NCI-H2107 treated with DMSO at 0.1 percent for 48 hours (cell line): ENCODE measurements around the gene SORCS2.

Source experiments
- DNase-seq: peaks from one replicate; lab custom pipeline; 2025; ENCODE audit not compliant: unreplicated experiment; lab: John Stamatoyannopoulos, UW

Gene SORCS2

GRCh38 chr4:7775396-7775795 is 583.1 kb downstream of the SORCS2 start:
- DNase-seq: no peak

- DNase-seq: no peak
Measured at GRCh38 chr4:7777017-7777710, 584.8 kb downstream of the SORCS2 start.

- DNase-seq: no peak
Measured at GRCh38 chr4:7777871-7778509, 585.7 kb downstream of the SORCS2 start.

GRCh38 chr4:7778510-7779431 is 586.4 kb downstream of the SORCS2 start:
- DNase-seq: no peak

- DNase-seq: no peak
Measured at GRCh38 chr4:7779432-7779768, 587.1 kb downstream of the SORCS2 start.

GRCh38 chr4:7780751-7781348 is 588.5 kb downstream of the SORCS2 start:
- no peak for DNase-seq

- DNase-seq: no peak
Measured at GRCh38 chr4:7781366-7781765, 589.0 kb downstream of the SORCS2 start.

- no peak for DNase-seq
Measured at GRCh38 chr4:7781993-7782392, 589.7 kb downstream of the SORCS2 start.

GRCh38 chr4:7782783-7783182 is 590.4 kb downstream of the SORCS2 start:
- no peak for DNase-seq

GRCh38 chr4:7783541-7783940 is 591.2 kb downstream of the SORCS2 start:
- no peak for DNase-seq

- DNase-seq: no peak
Measured at GRCh38 chr4:7784131-7784870, 592.0 kb downstream of the SORCS2 start.

GRCh38 chr4:7785017-7785416 is 592.7 kb downstream of the SORCS2 start:
- DNase-seq: no peak

- DNase-seq: no peak
Measured at GRCh38 chr4:7786040-7786439, 593.7 kb downstream of the SORCS2 start.

- DNase-seq: no peak
Measured at GRCh38 chr4:7786517-7786916, 594.2 kb downstream of the SORCS2 start.

GRCh38 chr4:7787067-7787466 is 594.7 kb downstream of the SORCS2 start:
- no peak for DNase-seq

- DNase-seq: no peak
Measured at GRCh38 chr4:7787681-7788141, 595.4 kb downstream of the SORCS2 start.

- DNase-seq: no peak
Measured at GRCh38 chr4:7788193-7788592, 595.9 kb downstream of the SORCS2 start.

GRCh38 chr4:7788694-7789425 is 596.5 kb downstream of the SORCS2 start:
- no peak for DNase-seq

- no peak for DNase-seq
Measured at GRCh38 chr4:7790023-7790422, 597.7 kb downstream of the SORCS2 start.

- DNase-seq: no peak
Measured at GRCh38 chr4:7790999-7791398, 598.7 kb downstream of the SORCS2 start.
